HFF-Myc (cell line): ENCODE data around the gene RNF130.

Experiments used
- DNase-seq: peaks from one replicate; pipeline ENCODE4 v3.0.0-alpha.2; 2011; ENCODE audit warnings: low read depth; ENCODE audit errors: extremely low read depth
- H3K4me3 ChIP-seq: replicated peaks from 2 replicates; pipeline ENCODE4 v1.5.1; 2011; ENCODE audit warnings: low read depth, mild to moderate bottlenecking, control low read depth, low read length
- CTCF ChIP-seq: IDR thresholded peaks from 2 replicates; pipeline ENCODE4 v1.5.1; 2012; ENCODE audit warnings: mild to moderate bottlenecking, low read depth, low read length, control low read depth; ENCODE audit errors: missing control alignments

The RNF130 gene

GRCh38 chr5:180101451-180102105 is 30.0 kb upstream of the RNF130 start:
- no peak for DNase-seq
- TF ChIP-seq CTCF, result no peak
- no peak overlapping the region for H3K4me3 ChIP-seq

GRCh38 chr5:180100621-180101450 is 29.3 kb upstream of the RNF130 start:
- TF ChIP-seq CTCF, result no peak
- DNase-seq, result no peak
- H3K4me3 ChIP-seq, result no peak overlapping the region

GRCh38 chr5:180099733-180100611 is 28.4 kb upstream of the RNF130 start:
- no peak for DNase-seq
- H3K4me3 ChIP-seq, result no peak overlapping the region
- TF ChIP-seq CTCF, result no peak

- no peak for TF ChIP-seq CTCF
- H3K4me3 ChIP-seq, result no peak overlapping the region
- DNase-seq, result no peak
Observed at GRCh38 chr5:180098991-180099732, 27.6 kb upstream of the RNF130 start.

GRCh38 chr5:180098526-180098925 is 27.0 kb upstream of the RNF130 start:
- TF ChIP-seq CTCF, result no peak
- no peak overlapping the region for H3K4me3 ChIP-seq
- no peak for DNase-seq

GRCh38 chr5:180097926-180098325 is 26.4 kb upstream of the RNF130 start:
- TF ChIP-seq CTCF, result no peak

More at GRCh38 chr5:180097926-180098325, 26.4 kb upstream of the RNF130 start:
- no peak overlapping the region for H3K4me3 ChIP-seq
- no peak for DNase-seq
